ENCODE data around the gene MIB2.

The MIB2 gene

DNA sequence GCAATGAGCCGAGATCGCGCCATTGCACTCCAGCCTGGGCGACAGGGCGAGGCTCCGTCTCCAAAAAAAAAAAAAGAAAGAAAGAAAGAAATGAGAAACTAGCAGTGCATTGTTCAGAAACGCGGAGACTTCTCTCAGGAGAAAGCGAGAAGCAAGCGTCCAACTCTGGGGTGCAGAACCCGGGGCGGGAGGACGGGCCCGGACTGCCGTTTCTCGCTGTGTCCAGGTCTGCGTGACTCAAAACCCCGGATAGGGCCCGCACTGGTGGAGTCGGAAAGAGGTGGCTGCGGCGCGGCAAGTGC lies 395 bp upstream of the MIB2 start:
- no peak for DNase-seq

GRCh38 chr1:1616045-1616790 lies 918 bp downstream of the MIB2 start:
- no peak for DNase-seq

DNA sequence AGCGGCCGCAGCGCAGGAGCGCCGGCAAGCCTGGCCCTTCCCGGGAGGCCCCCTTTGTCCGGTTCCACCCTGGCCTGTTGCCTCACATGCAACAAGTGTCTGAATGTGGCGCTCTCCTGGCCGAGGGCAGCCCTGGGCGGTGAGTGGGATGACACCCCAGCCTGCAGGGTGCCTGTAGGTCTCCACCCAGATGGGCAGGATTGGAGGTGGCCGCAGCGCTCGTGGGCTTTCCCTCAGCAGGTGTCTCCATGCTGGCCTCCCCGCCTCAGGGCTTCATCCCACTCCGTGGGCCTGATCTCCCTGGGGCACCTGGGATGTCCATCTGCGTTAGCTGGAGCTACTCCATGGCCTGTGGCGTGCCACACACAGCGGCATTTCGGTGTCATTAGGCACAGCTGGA lies 1.5 kb downstream of the MIB2 start:
- DNase-seq = no peak

GRCh38 chr1:1617516-1617915 lies 2.2 kb downstream of the MIB2 start:
- no peak for DNase-seq

DNA sequence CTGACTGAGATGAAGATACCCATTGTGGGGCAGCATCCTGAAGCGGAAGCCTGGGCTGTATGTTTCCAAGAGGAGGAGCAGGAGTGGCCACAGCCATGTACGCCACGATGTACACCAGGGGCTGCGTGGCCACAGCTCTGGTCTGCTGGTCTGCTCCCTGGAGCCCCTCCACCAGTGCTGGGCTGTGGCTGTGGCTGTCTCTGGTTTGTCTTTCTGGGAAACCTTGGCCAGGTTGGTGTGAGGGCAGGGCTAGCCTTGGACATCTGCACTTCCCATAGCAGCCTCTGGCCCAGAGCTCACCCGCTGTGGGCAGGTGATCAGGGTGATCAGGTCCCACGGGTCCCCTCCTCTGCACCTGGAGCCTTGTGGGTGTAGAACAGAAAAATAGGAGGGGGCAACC lies 2.6 kb downstream of the MIB2 start:
- no peak for DNase-seq

- DNase-seq = no peak
Measured at GRCh38 chr1:1618396-1619068, 3.2 kb downstream of the MIB2 start.

DNA sequence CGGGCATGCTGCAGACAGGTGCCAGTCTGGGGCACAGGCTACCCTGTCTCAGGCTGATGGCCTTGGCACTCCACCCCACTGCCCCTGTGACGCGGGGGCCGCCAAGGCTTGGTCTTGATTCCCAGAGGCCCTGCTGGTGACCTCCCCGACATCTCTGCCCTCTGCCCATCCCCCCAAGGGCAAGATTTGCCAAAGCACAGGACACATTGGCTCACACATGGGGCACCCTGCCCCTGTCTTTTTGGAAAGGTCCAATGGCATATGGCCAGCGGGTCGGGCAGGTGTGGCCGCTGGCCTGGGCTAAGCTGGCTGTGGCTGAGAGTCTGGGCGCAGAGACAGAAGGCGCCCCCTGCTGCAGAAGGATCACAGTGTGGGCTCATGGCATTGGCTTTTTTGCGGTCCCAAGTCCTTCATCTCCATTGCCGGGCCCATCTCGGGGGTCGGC lies 4.6 kb downstream of the MIB2 start:
- DNase-seq = no peak

DNA sequence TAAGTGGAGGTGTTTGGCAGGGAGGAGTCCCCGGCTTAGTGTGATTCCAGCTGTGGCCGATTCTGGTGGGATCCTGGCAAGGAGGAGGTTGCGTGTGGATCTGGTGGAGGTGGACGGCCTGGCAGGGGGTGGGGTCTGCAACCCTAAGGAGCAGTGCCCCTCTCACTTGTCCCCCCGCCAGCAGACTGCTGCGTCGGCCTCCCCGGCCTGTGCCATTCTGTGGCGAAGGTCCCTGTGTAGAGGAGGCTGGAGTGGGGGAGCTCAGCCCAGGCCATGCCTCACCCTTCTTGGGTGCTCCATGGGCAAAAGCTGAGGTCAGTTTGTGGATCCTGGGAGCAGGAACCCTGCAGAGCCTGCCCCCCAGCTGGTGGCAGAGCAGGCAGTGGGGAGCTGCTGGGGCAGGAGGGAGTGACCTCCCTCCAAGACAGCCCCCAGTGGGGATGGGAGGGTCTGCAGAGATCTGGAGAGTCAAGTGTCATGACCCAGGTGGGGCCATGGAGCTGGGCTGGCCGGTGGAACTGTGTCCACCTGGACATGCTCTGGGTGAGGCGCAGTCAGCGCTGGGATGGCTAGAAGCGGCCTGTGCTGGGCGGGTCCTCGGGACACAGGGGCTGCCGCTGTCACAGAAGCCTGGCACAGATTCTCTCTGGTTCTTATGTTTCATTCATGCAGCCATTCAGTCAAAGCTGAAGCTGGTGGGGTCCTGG lies 5.3 kb downstream of the MIB2 start:
- no peak for DNase-seq

DNA sequence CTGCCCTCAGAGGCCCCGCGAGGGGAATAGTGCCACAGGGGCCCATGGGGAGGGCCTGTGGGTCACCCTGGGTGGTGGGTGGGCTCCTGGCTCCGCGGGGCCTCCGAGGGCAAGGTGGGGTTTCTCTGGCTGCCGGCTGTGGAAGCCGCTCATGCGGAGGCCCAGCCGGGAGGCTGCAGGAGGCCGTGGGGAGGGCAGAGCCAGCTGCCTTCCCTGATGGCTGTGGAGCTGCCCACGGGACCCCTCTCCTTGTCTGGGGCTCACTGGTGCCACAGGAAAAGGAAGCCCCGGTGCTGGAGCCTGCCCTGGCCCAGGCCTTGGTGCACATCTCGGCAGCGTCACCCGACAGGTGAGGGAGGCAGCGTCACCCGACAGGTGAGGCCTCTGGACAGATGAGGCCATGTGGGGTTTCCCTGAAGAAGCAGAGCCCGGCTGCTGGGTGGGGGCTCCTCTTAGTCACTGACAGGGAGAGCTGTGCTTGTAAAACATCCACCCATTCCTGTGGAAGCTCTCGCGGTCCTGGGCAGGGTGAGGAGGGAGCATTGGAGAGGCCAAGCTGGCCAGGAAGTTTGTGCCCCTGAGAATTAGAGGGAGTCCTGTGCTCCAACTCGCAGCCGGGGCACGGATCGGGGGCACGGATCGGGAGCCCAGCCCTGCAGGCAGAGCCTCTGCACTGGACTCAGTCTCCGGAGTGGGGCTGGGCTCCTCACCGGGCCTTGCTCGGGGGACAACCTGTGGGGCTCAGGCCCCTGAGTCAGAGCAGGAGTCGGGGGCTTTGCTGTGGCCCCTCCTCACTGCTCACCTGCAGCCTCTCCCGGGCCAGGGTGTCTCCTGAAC lies 6.1 kb downstream of the MIB2 start:
- no peak for DNase-seq

DNA sequence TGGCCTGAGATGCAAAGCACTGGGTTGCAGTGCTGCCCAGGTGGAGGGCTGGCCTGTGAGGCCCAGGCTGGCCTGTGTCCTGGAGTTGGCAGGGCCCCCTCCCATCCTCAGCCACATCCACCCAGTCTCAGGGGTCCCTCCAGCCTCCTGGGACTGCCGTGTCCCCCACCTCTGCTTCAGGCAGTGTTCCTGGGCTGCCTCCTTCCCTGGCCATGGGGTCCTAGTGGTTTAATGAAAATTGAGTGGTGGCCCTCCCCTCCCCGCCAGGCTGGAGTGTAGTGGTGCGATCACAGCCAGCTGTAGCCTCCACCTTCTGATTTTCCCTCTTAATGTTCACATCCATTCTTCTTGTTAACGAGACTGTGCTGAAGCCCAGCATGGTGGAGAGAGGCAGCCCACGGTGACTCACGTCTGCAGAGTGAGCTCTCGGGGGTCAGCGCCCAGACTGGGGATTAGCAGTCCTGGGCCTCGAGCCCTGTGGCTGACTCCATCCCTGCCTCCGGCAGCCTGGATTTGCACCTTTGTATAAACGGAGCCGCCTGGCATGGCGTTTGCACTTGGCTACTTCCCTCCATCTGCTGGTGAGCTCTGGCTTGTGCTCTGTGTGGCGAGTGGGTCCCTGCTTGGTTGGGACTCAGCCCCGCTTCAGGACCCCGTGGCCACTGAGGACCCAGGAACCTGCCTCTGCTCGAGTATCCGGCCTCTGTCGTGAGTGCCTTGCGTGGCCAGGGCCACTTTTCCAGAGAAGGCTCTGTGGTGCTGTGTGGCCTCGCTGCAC lies 6.9 kb downstream of the MIB2 start:
- no peak for DNase-seq

DNA sequence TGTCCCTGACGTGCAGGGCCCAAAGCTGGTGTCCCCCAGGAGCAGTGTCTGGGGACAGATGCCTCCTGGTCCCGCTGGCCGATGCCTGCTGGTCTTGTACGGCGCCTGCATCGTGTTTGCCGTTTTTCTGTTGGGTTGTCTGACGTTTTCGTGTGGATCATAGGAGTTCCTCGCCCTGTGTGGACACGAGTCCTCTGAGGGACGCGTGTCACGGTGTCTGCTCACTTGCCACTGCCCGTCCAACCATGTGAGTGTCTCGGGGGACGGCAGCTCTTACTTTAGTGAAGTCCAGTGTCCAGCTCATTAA lies 7.4 kb downstream of the MIB2 start:
- no peak for DNase-seq

GRCh38 chr1:1623181-1623630 lies 7.9 kb downstream of the MIB2 start:
- DNase-seq = no peak

DNA sequence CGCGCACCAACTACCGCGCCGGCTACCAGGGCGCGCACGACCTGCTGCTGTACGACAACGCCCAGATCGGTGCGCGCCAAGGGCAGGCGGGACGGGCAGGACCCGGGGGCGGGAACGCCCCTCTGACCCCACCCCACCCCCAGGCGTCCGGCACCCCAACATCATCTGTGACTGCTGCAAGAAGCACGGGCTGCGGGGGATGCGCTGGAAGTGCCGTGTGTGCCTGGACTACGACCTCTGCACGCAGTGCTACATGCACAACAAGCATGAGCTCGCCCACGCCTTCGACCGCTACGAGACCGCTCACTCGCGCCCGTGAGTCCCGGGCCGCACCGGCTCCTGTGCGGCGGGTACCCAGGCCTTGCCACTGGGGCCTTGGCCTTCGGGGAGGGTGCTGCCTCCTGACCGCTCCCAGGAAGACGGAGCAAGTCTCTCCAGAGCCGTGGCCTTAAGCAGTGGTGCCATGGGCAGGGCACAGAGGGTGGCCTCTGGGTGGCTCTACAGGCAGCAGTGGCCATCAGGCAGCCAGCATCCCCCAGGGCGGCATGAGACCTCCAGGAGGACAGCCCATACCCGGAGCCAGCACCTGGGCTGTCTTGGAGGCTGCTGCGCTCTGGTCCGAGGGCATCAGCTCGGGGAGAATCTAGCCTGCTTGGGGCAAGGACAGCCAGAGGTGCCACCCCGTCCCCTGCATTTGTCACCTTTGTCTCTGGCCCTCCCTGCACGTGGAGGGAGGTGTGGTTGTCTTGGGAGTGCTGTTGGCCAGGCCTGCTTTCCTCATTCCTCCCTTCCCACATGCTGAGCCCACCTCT lies 8.5 kb downstream of the MIB2 start:
- no peak for DNase-seq

- DNase-seq = no peak
Measured at GRCh38 chr1:1624443-1625403, 9.4 kb downstream of the MIB2 start.

GRCh38 chr1:1625404-1625775 lies 10.1 kb downstream of the MIB2 start:
- DNase-seq = no peak

DNA sequence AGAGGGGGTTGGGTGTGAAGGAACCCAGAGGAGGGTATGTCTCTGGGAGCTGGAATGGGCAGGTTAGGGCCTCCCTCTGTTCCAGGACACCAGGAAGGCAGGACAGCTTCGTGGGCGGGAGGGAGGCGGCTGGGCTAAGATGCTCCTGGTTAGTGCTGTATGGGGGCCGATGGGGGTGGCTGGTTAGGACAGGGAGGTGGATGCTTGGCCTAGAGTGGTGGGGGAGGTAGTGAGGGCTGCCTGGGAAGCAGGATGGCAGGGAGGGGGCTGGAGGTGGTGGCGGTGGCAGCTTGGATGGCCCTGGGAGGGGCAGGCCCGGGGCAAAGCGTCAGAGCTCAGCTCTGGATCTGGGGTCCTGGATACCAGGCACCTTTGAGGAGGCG lies 10.5 kb downstream of the MIB2 start:
- no peak for DNase-seq

DNA sequence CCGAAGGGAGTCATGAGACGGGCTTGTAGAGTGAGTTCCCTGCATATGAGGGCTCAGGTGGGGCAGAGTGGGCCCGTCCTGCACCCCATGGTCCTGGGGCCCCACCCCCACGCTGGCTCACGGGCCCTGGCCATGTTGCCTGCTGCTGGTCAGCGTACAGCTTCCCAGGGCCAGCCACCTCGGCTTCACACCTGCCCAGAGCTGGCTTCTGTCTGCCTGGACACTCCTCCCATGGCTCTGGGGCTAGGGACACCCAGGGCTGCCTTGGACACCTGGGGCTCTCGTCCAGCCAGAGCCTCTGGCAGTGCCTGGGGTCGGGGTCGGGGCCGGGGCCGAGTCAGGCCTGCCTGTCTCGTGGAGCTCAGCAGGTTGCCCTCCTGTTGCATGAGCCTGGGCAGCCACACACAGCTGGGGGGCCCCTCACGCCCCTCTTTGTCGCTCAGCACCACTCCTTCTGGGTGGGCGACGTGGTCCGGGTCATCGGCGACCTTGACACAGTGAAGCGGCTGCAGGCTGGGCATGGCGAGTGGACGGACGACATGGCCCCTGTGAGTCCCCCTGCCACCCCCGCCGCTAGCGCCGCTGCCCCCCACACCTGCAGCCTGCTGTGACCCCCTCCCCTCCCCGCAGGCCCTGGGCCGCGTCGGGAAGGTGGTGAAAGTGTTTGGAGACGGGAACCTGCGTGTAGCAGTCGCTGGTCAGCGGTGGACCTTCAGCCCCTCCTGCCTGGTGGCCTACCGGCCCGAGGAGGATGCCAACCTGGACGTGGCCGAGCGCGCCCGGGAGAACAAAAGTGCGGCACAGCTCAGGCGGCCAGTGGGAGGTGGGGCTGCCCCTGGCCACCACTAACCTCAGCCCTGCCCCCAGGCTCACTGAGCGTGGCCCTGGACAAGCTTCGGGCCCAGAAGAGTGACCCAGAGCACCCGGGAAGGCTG lies 11.2 kb downstream of the MIB2 start:
- no peak for DNase-seq

DNA sequence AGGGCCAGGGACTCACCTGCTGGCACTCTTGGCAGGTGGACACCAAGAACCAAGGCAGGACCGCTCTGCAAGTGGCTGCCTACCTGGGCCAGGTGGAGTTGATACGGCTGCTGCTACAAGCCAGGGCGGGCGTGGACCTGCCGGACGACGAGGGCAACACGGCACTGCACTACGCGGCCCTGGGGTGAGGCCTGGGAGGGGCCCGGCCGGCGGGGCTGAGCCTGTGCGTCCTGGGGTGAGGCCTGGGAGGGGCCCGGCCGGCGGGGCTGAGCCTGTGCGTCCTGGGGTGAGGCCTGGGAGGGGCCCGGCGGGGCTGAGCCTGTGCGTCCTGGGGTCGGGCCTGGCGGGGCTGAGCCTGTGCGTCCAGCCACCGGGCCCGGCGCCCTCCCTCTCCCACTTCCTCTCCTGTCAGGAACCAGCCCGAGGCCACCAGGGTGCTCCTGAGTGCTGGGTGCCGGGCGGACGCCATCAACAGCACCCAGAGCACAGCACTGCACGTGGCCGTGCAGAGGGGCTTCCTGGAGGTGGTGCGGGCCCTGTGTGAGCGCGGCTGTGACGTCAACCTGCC lies 12.0 kb downstream of the MIB2 start:
- DNase-seq = no peak
